GM13977 (cell line): ENCODE results near the gene CDH26.

Source experiments
- DNase-seq: peaks from one replicate; pipeline ENCODE4 v3.0.0; 2012; ENCODE audit warnings: low spot score
- CTCF ChIP-seq: IDR thresholded peaks from 2 replicates; pipeline ENCODE4 v1.5.1; 2012; ENCODE audit warnings: mild to moderate bottlenecking, control low read depth; ENCODE audit not compliant: insufficient read depth; ENCODE audit errors: extremely low read depth, missing control alignments
- in situ Hi-C: fragments of 300-500 bp; cut with MboI; formaldehyde crosslinking; loops from one replicate; pipeline ENCODE4 v1.12.0; 2022; ENCODE audit warnings: low sequenced_read_pairs, low pct_unique_long_range_greater_than_20kb, mixed read lengths, inconsistent platforms; ENCODE audit not compliant: unreplicated experiment

The CDH26 gene

DNA sequence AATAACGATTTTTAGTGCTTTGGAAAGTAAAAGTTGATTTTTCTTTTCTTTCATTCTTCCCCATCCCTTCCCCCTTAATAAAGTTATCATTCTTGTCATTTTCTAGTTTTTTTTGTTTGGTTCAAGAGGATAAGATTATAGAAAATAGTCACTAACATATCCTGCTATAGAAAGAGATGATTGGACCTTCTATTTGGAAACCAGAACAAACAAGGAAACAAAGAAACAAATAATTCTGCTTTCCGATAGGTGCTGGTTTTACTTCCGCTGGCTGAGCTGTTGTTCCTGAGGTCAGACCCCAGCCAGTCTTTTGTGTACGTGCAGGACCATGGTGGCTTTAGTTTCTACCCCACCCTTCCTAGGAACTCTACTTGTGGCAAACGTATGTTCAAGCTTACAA lies at the start of gene CDH26:
CDH26 (plus strand) TSS at position 301 of the 400 bp plus-strand sequence. CDS start 304 bp downstream, outside the sequence.
- in situ Hi-C loops, result no loop called here
- DNase-seq, result no peak
- TF ChIP-seq CTCF, result no peak

DNA sequence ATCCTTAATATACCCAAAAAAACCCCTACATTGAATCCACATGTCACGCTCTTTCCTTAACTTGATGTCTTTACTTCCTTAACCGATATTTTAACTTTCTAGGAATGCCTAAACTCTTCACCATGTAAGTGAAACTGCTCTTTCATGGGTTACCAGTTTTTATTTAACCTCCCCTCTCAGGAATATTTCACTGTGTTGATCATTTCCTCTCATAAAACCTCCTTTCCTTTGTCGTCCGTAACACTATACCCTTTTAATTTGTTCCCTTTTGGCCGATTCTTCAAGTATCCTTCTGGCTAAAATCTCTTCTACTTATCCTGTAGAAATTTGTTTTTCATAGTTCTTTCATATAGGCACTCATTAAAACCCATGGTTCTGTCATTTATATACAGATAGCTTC lies 49.4 kb upstream of the CDH26 start:
- no peak for TF ChIP-seq CTCF
- no peak for DNase-seq
- in situ Hi-C loops, result no loop called here

DNA sequence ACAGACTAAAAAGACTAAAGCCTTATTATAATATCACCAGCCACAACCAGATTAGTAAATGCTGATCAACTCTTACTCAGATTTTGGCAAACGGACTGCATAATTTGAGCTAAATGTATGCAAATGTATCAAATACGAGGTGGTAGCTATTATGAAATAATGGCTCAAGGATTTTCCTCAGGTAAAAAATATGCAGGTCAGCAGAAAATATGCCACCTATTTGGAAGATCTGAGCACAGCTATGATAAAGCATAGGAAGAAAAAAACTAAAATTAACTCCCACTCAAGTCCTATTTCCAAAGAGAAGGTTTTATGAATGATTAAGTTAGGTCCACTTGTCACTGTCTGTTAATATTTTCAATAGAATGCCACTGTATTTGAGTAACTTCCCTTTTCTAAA lies 47.2 kb upstream of the CDH26 start:
- no peak for DNase-seq
- in situ Hi-C loops, result no loop called here
- TF ChIP-seq CTCF, result no peak

DNA sequence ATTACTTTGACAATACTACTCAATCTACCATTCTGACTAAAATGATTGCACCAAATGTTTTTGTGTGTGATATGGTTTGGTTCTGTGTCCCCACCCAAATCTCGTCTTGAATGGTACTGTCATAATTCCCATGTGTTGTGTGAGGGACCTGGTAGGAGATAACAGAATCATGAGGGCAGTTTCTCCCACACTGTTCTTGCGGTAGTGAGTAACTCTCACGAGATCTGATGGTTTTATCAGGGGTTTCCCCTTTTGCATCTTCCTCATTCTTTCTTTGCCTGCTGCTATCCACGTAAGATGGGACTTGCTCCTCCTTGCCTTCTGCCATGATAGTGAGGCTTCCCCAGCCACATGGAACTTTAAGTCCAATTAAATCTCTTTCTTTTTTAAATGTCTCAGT lies 45.6 kb upstream of the CDH26 start:
- DNase-seq, result no peak
- in situ Hi-C loops, result no loop called here
- no peak for TF ChIP-seq CTCF

- DNase-seq, result no peak
- in situ Hi-C loops, result no loop called here
- no peak for TF ChIP-seq CTCF
Measured at GRCh38 chr20:59920944-59921343, 37.3 kb upstream of the CDH26 start.

- no peak for TF ChIP-seq CTCF
- DNase-seq, result no peak
- in situ Hi-C loops, result no loop called here
Measured at GRCh38 chr20:59923514-59923913, 34.7 kb upstream of the CDH26 start.

GRCh38 chr20:59925359-59925758 lies 32.9 kb upstream of the CDH26 start:
- no peak for DNase-seq
- in situ Hi-C loops, result no loop called here
- no peak for TF ChIP-seq CTCF
